ENCODE measurements around the gene MAMSTR.

DNA sequence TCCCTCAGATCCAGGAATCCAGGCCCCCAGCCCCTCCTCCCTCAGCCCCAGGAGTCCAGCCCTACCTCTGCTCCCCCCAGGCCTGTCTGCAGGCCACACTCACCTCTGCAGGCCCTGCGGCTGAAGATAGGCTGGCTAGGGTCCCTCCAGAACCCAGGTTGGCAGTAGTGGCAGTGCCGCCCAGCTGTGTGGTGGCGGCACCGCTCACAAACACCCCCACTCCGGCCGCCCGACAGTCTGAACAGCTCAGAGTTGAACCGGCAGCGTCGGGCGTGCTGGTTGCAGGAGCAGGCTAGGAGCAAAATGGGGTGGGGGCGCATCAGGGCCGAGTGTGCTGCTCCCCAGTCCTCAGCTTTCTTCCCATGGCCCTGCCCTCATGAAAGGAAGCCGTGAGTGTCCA lies 55.0 kb downstream of the MAMSTR start:
- TF ChIP-seq POLR2A (IDR thresholded peaks at IDR 0.05; ENCODE audit: low read depth, low read length) (no peak), POLR2AphosphoS5 (IDR thresholded peaks at IDR 0.05; ENCODE audit: low read depth, low read length) (no peak)
